H1 (cell line): ENCODE measurements around the gene DPF3. TPM values are rescaled to one million over a fixed set of nuclear protein-coding genes. Genes with fewer than 3 reads are reported as not detected.

Experiments
- CTCF ChIA-PET: fragments of 300-600 bp; sonication (Branson Sonifier 250); formaldehyde crosslinking; loops from one replicate; lab custom pipeline; 2021; ENCODE audit not compliant: partially characterized antibody; lab: Charles Lee
- POLR2A ChIA-PET: fragments of 300-600 bp; sonication (Branson Sonifier 250); formaldehyde crosslinking; loops from one replicate; lab custom pipeline; 2021; ENCODE audit warnings: inconsistent platforms; ENCODE audit not compliant: partially characterized antibody; lab: Charles Lee
- DNase-seq, 2 experiments: peaks; one replicate each; pipeline versions ENCODE4 v3.0.0 to v3.0.0-alpha.2; 2010 to 2022; ENCODE audit warnings: low spot score in 2 of 2, low read depth in 1 of 2, mixed read lengths in 1 of 2
- FAIRE-seq: peaks from 2 replicates; lab custom pipeline; 2011; peaks lifted over from hg19 to GRCh38; lab: Jason Lieb, UNC
- H2AFZ ChIP-seq: 2 replicates; pipeline ENCODE4 v1.8.1; 2012; ENCODE audit warnings: low read length, inconsistent platforms
- H2AK5ac ChIP-seq: 2 replicates; pipeline ENCODE4 v1.6.1; 2013; ENCODE audit warnings: low read depth, low read length
- H2BK120ac ChIP-seq: replicated peaks from 2 replicates; pipeline ENCODE3; 2013; ENCODE audit warnings: low read depth, low read length, inconsistent platforms
- H2BK12ac ChIP-seq: 2 replicates; pipeline ENCODE4 v1.6.1; 2013; ENCODE audit warnings: low read depth, low read length
- H2BK15ac ChIP-seq: 2 replicates; pipeline ENCODE4 v1.6.1; 2013; ENCODE audit warnings: low read length
- H2BK20ac ChIP-seq: 2 replicates; pipeline ENCODE4 v1.6.1; 2013; ENCODE audit warnings: low read length
- H2BK5ac ChIP-seq: 2 replicates; pipeline ENCODE4 v1.6.1; 2013; ENCODE audit warnings: low read depth, low read length
- H3K14ac ChIP-seq: 2 replicates; pipeline ENCODE4 v1.6.1; 2013; ENCODE audit warnings: inconsistent platforms; ENCODE audit not compliant: insufficient read length
- H3K18ac ChIP-seq: 2 replicates; pipeline ENCODE4 v1.6.1; 2013; ENCODE audit warnings: low read length; ENCODE audit errors: extremely low read depth
- H3K23ac ChIP-seq: 2 replicates; pipeline ENCODE4 v1.6.1; 2013; ENCODE audit warnings: inconsistent platforms; ENCODE audit not compliant: insufficient read length
- H3K23me2 ChIP-seq: 2 replicates; pipeline ENCODE4 v1.6.1; 2013; ENCODE audit warnings: low read depth, low read length
- H3K27ac ChIP-seq: 2 replicates; pipeline ENCODE4 v1.6.1; 2011; ENCODE audit warnings: low read depth, low read length, inconsistent platforms
- H3K27me3 ChIP-seq, 4 experiments: replicated peaks in 1 of 4; 1 replicate in 1 of 4; 2 replicates in 3 of 4; pipeline versions ENCODE4 v1.6.1 to v1.8.1; 2011 to 2013; ENCODE audit warnings: low read length in 3 of 4, mild to moderate bottlenecking in 3 of 4, inconsistent platforms in 2 of 4, mixed read lengths in 2 of 4, moderate library complexity in 1 of 4; ENCODE audit not compliant: control insufficient read depth in 3 of 4, insufficient read depth in 3 of 4; ENCODE audit errors: extremely low read depth in 1 of 4
- H3K36me3 ChIP-seq, 4 experiments: 2 replicates each; pipeline versions ENCODE4 v1.6.1 to v1.8.1; 2011 to 2013; ENCODE audit warnings: mild to moderate bottlenecking in 4 of 4, low read length in 3 of 4, moderate library complexity in 2 of 4, control low read depth in 1 of 4, inconsistent platforms in 1 of 4; ENCODE audit not compliant: insufficient read depth in 4 of 4, control insufficient read depth in 2 of 4
- H3K4ac ChIP-seq: replicated peaks from 2 replicates; pipeline ENCODE3; 2013; ENCODE audit warnings: low read length, low read depth, mixed read lengths, inconsistent platforms; ENCODE audit not compliant: insufficient read length
- H3K4me1 ChIP-seq, 4 experiments: replicated peaks in 1 of 4; 1 replicate in 1 of 4; 2 replicates in 3 of 4; pipeline versions ENCODE4 v1.6.1 to v1.8.1; 2011 to 2013; ENCODE audit warnings: low read length in 3 of 4, inconsistent platforms in 2 of 4, mixed read lengths in 1 of 4; ENCODE audit not compliant: insufficient read depth in 4 of 4, control insufficient read depth in 3 of 4
- H3K4me2 ChIP-seq, 2 experiments: 2 replicates each; pipeline versions ENCODE4 v1.6.1 to v1.8.1; 2011 to 2013; ENCODE audit warnings: low read depth in 2 of 2, low read length in 2 of 2, control low read depth in 1 of 2, inconsistent platforms in 1 of 2, mild to moderate bottlenecking in 1 of 2; ENCODE audit not compliant: insufficient read depth in 1 of 2
- H3K4me3 ChIP-seq, 4 experiments: fragments of 200-600, 300-600 bp in 1 of 4; sonication (generic), shearing (Covaris generic), sonication (Bioruptor Twin) in 1 of 4; 2 replicates each; pipeline versions ENCODE4 v1.5.1 to v1.8.1; 2011 to 2016; ENCODE audit warnings: low read length in 4 of 4, low read depth in 3 of 4, control low read depth in 2 of 4, inconsistent platforms in 2 of 4, mild to moderate bottlenecking in 2 of 4, mixed read lengths in 1 of 4, moderate library complexity in 1 of 4; ENCODE audit not compliant: insufficient read depth in 2 of 4; ENCODE audit errors: extremely low read depth in 1 of 4
- H3K56ac ChIP-seq: replicated peaks from 2 replicates; pipeline ENCODE3; 2013; ENCODE audit warnings: low read depth, mild to moderate bottlenecking, mixed read lengths, low read length, inconsistent platforms; ENCODE audit not compliant: insufficient read length
- H3K79me1 ChIP-seq: 2 replicates; pipeline ENCODE4 v1.6.1; 2013; ENCODE audit warnings: low read depth, low read length, control low read depth
- H3K79me2 ChIP-seq, 2 experiments: 2 replicates each; pipeline versions ENCODE4 v1.6.1 to v1.8.1; 2012 to 2013; ENCODE audit warnings: low read length in 2 of 2, mild to moderate bottlenecking in 2 of 2, inconsistent platforms in 1 of 2; ENCODE audit not compliant: insufficient read depth in 2 of 2, control insufficient read depth in 1 of 2
- H3K9ac ChIP-seq, 4 experiments: replicated peaks in 1 of 4; 1 replicate in 1 of 4; 2 replicates in 3 of 4; pipeline versions ENCODE4 v1.6.1 to v1.8.1; 2011 to 2013; ENCODE audit warnings: low read depth in 3 of 4, low read length in 3 of 4, control low read depth in 2 of 4, mild to moderate bottlenecking in 2 of 4, moderate library complexity in 2 of 4, inconsistent platforms in 1 of 4; ENCODE audit errors: extremely low read depth in 1 of 4
- H3K9me3 ChIP-seq, 2 experiments: 2 replicates each; pipeline versions ENCODE4 v1.6.1 to v1.8.1; 2012 to 2013; ENCODE audit warnings: mild to moderate bottlenecking in 2 of 2, moderate library complexity in 2 of 2, control low read depth in 1 of 2, inconsistent platforms in 1 of 2, low read depth in 1 of 2, low read length in 1 of 2, mixed read lengths in 1 of 2; ENCODE audit not compliant: insufficient read depth in 2 of 2
- H4K20me1 ChIP-seq, 2 experiments: replicated peaks in 1 of 2; 2 replicates each; pipeline versions ENCODE3 to v1.8.1; 2011 to 2013; ENCODE audit warnings: inconsistent platforms in 2 of 2, low read length in 2 of 2, mild to moderate bottlenecking in 1 of 2; ENCODE audit not compliant: insufficient read depth in 2 of 2, control insufficient read depth in 1 of 2
- H4K5ac ChIP-seq: 2 replicates; pipeline ENCODE4 v1.6.1; 2013; ENCODE audit warnings: low read length, low read depth, mixed read lengths, inconsistent platforms; ENCODE audit not compliant: insufficient read length
- H4K8ac ChIP-seq: 2 replicates; pipeline ENCODE4 v1.8.0; 2013; ENCODE audit warnings: mild to moderate bottlenecking, moderate library complexity, low read length, inconsistent platforms; ENCODE audit not compliant: insufficient read depth; ENCODE audit errors: extremely low read depth
- H4K91ac ChIP-seq: replicated peaks from 2 replicates; pipeline ENCODE3; 2013; ENCODE audit warnings: low read length, mixed read lengths, inconsistent platforms; ENCODE audit not compliant: insufficient read length
- ATF2 ChIP-seq: IDR thresholded peaks from 2 replicates; pipeline ENCODE4 v1.6.1; 2012; ENCODE audit warnings: low read length, inconsistent platforms
- CHD1 ChIP-seq: IDR thresholded peaks from 2 replicates; pipeline ENCODE4 v1.6.1; 2012; ENCODE audit warnings: low read depth, low read length, improper control_type of control experiment
- E2F6 ChIP-seq: IDR thresholded peaks from 2 replicates; pipeline ENCODE4 v1.6.1; 2012; ENCODE audit warnings: inconsistent platforms
- EGR1 ChIP-seq: IDR thresholded peaks from 2 replicates; pipeline ENCODE4 v1.6.1; 2011; ENCODE audit warnings: low read depth, low read length, borderline replicate concordance
- JUND ChIP-seq: IDR thresholded peaks from 2 replicates; pipeline ENCODE4 v1.6.1; 2011; ENCODE audit warnings: mild to moderate bottlenecking, improper control_type of control experiment, low read length
- NRF1 ChIP-seq: IDR thresholded peaks from 2 replicates; pipeline ENCODE4 v1.6.1; 2011; ENCODE audit warnings: mild to moderate bottlenecking, low read depth, low read length, improper control_type of control experiment
- RAD21 ChIP-seq, 2 experiments: IDR thresholded peaks in 1 of 2; conservative IDR thresholded peaks in 1 of 2; 2 replicates each; pipeline ENCODE4 v1.6.1; 2011; ENCODE audit warnings: low read depth in 2 of 2, low read length in 2 of 2, improper control_type of control experiment in 1 of 2, inconsistent platforms in 1 of 2, mild to moderate bottlenecking in 1 of 2, moderate library complexity in 1 of 2
- SP4 ChIP-seq: IDR thresholded peaks from 2 replicates; pipeline ENCODE4 v1.6.1; 2012; ENCODE audit warnings: low read length, inconsistent platforms
- TBP ChIP-seq: IDR thresholded peaks from 2 replicates; pipeline ENCODE4 v1.6.1; 2011; ENCODE audit warnings: low read depth, low read length, improper control_type of control experiment
- TCF12 ChIP-seq: IDR thresholded peaks from 2 replicates; pipeline ENCODE4 v1.6.1; 2011; ENCODE audit warnings: low read depth, mild to moderate bottlenecking, low read length
- WGBS, 2 experiments: shearing (Covaris generic) in 1 of 2; methylation state at CpG; one replicate each; pipeline versions ENCODE4 v1.1.6 to v1.1.7; 2013 to 2015; ENCODE audit warnings: low lambda C conversion rate in 2 of 2, mixed read lengths in 2 of 2, inconsistent platforms in 1 of 2, low coverage in 1 of 2, missing lambda C conversion rate in 1 of 2; ENCODE audit not compliant: insufficient replicate concordance in 2 of 2, insufficient coverage in 1 of 2, insufficient read length in 1 of 2; ENCODE audit errors: extremely low coverage in 1 of 2, missing lambda C conversion rate in 1 of 2; 5-methylcytosine and 5-hydroxymethylcytosine counted together
- polyA plus RNA-seq, 7 experiments: library from polyadenylated mRNA; depleted of rRNA in 3 of 7; stranded (reverse) in 5 of 7; unstranded in 2 of 7; fragments of >200 nt in 5 of 7; fragments of 200-250 nt in 2 of 7; gene quantifications; 1 replicate in 5 of 7; 2 replicates in 1 of 7; 4 replicates in 1 of 7; pipeline versions ENCODE4 v1.2.1 to v1.2.3, GENCODE V29; 2011 to 2013; ENCODE audit warnings: missing spikeins in 2 of 7, mixed read lengths in 2 of 7
- total RNA-seq: library from RNA; stranded (reverse); fragmentation: NEBNext Ultra II Directional; extraction: Animal tissue kit (Norgen Biotek cat#: 25700); gene quantifications from 2 replicates; pipeline ENCODE4 v1.2.1, GENCODE V29; 2021
- TF ChIP-seq, protein P1 (sequence below): IDR thresholded peaks from 2 replicates; pipeline ENCODE4 v1.6.1; 2012; ENCODE audit warnings: inconsistent platforms

DPF3 gene
- total and polyA plus RNA-seq, 2 of the 8 experiments (the other 6 are each of a cell fraction or from before 2014, with no cell fraction given): 0.19 TPM; not detected in 1

GRCh38 chr14:72876710-72877063, 17.2 kb downstream of the DPF3 start:
- peak overlapping the region; percentile 79; the same call in 1 of the 2 replicates for H3K18ac ChIP-seq
- no peaks in the 10 kb centered on the region for H3K79me1 ChIP-seq
- H4K91ac ChIP-seq: peak overlapping the region; percentile 13
- H4K5ac ChIP-seq: no peak overlapping the region
- H3K36me3 ChIP-seq: no peaks in the 10 kb centered on the region
- peaks cover 0 to 7% (median 4%) of the 10 kb centered on the region in 4 experiments; a peak in 4 of 7 replicates for H3K4me1 ChIP-seq
- no peak overlapping the region for H3K23ac ChIP-seq
- peak overlapping the region; percentile 75; the same call in 1 of the 2 replicates for H2BK12ac ChIP-seq
- H2AFZ ChIP-seq: peak overlapping the region; percentile 7; the same call in 1 of the 2 replicates
- no peak overlapping the region for H3K9ac ChIP-seq
- FAIRE-seq (peak; percentile 70), DNase-seq (no peak)
- H2AK5ac ChIP-seq: no peak overlapping the region
- no peaks in the 10 kb centered on the region for H3K23me2 ChIP-seq
- 42% methylated on average over 4 of the region's 4 CpGs; no CpG with 5 or more reads in 1 of the 2 experiments for WGBS, 2 experiments
- H3K79me2 ChIP-seq: no peaks in the 10 kb centered on the region
- no peak overlapping the region for H3K27ac ChIP-seq
- H4K8ac ChIP-seq: no peak overlapping the region; the same call in 1 of the 2 replicates
- ChIA-PET CTCF (interaction anchor here (0.6 to 2.1 kb wide), 5 partner anchors 11 to 357 kb away, joined by 3 to 5 read pairs (median 3); partner anchors contain the start of gene DPF3), POLR2A (interaction anchor here (0.9 to 2.0 kb wide), 2 partner anchors 11 to 18 kb away, joined by 6 to 7 read pairs; no protein-coding TSS in a partner anchor)
- no peak overlapping the region for H3K14ac ChIP-seq
- H3K27me3 ChIP-seq: peaks cover 0 to 1% (median 0%) of the 10 kb centered on the region in 4 experiments; a peak in 1 of 7 replicates
- no peak overlapping the region for H3K56ac ChIP-seq
- H2BK15ac ChIP-seq: no peak overlapping the region
- H3K4me3 ChIP-seq: no peak overlapping the region
- peaks cover 3 to 4% of the 10 kb centered on the region in 2 experiments; a peak in 3 of 4 replicates for H3K9me3 ChIP-seq
- H2BK120ac ChIP-seq: no peak overlapping the region
- peak overlapping the region; percentile 1 to 28; a peak in 2 of 4 replicates for H3K4me2 ChIP-seq
- no peak overlapping the region for H3K4ac ChIP-seq
- H2BK20ac ChIP-seq: peak overlapping the region; percentile 48; the same call in 1 of the 2 replicates
- peak overlapping the region; percentile 82; the same call in 1 of the 2 replicates for H2BK5ac ChIP-seq
- no peaks in the 10 kb centered on the region for H4K20me1 ChIP-seq
- no peak for TF ChIP-seq TCF12
- TF ChIP-seq SP4: no peak
- TF ChIP-seq TBP: no peak
- TF ChIP-seq ATF2: no peak
- TF ChIP-seq JUND: no peak
- no peak for TF ChIP-seq E2F6
- peak in 1 of 2 experiments; percentile 29; a peak in 1 of 4 replicates for TF ChIP-seq RAD21 (IDR thresholded peaks at IDR 0.05 in 1 of 2, conservative IDR thresholded peaks at IDR 0.05 in 1 of 2; ENCODE audit: low read depth in 2 of 2, low read length in 2 of 2)
- TF ChIP-seq NRF1: no peak
- TF ChIP-seq, protein P1, sequence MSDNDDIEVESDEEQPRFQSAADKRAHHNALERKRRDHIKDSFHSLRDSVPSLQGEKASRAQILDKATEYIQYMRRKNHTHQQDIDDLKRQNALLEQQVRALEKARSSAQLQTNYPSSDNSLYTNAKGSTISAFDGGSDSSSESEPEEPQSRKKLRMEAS: peak; percentile 38; the same call in 1 of the 2 replicates
- TF ChIP-seq CHD1: no peak
- no peak for TF ChIP-seq EGR1
